HG03139 (cell line): ENCODE measurements around the gene NKX1-1.

Source experiments
- ATAC-seq: cut with Tn5 transposase; IDR thresholded peaks from one replicate; pipeline ENCODE4 v1.9.1; 2021; ENCODE audit not compliant: unreplicated experiment

Gene NKX1-1

DNA sequence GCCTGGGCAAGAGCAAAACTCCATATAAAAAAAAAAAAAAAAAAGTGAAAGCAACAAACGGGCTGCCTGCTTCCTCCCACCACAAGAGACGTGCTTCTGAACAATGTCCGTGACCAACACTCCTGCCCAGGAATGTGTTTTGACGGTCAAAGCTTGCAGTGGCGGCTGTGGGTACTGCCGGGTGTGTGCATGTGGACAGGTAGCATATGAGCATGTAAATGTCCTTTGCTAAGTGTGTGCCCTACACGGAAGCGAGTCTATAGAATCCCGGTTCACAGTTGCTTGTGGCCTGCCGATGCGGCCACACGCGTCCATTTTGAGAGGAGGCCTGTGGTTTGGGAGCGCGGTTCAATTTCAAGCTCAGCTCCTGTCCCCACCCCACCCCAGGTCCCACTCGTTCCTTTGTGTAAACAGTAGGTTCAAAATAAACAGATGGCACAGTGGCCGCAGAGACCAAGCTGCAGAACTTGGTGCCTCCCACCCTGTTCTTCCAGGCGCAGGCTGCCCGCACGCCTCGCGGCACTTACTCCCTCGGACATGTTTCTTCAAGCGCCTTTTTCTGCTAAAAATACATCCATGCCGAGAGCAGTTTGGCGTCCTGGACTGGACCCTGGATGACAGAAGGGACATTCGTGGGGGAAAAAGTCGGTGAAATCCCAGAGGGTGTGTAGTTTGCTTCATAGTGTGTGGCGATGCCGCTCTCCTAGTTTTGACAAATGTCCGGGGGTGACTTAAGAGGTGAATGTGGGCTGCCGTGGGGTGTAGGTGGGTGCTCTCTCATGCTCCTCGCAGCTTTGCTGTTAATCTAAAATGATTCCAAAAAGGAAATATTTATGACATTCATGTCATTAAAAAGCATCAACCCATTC lies 11.5 kb upstream of the NKX1-1 start:
- ATAC-seq, result no peak

DNA sequence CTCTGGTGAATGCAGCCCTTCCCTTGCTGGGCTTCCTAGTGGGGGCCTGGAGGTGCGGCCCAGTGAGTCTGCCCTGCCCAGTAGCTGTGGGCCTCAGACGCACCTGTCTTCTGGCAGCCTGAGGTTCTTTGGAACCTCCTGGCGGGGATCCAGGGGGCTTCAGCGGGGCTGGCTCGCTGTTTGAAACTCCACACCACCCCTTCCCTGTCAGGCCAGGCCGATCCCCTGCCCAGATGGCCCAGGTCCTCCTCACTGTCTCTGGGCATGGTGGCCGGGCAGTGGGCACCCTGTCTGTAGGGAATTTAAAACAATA lies 10.7 kb upstream of the NKX1-1 start:
- ATAC-seq, result no peak

DNA sequence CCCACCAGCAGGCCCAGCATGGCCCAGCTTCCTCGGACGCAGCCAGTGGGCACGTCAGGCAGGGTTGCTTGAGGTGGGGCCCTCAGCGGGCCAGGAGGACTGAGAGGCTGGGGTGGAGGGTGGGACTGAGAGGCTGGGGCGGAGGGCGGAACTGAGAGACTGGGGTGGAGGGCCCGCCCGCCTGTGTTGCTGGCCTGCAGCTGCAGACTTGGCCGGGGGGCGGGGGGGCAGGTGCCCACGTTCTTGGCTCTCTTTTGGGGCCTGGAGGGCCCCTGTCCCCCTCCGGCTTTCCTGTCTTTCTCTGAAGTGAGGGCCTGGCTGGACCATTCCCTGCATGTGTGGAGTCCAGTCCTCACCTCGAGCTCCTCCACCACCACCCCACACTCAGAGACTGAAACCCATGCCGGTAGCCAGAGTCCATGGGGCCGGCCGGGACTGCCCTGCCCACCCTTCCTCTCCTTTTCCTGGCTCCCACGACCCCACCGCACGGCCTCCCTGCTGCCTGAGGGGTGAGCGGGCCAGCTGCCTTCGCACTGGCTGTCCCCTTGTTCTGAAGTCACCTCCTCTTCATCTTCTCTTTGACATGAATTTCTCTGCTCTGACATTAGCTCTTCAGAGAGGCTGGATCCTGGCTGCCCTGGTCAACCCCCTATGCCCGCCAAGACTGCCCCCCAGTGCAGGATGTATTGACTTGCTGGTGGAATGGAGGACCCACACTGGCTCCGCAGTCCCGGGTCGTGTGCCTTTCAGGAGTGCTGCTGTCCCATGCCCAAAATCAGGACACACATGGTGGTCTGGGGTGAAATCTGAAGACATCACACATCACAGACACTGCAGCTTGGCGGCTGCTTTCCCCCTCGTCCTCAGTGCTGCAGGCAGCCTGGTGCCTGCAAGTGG lies 10.1 kb upstream of the NKX1-1 start:
- no peak for ATAC-seq

DNA sequence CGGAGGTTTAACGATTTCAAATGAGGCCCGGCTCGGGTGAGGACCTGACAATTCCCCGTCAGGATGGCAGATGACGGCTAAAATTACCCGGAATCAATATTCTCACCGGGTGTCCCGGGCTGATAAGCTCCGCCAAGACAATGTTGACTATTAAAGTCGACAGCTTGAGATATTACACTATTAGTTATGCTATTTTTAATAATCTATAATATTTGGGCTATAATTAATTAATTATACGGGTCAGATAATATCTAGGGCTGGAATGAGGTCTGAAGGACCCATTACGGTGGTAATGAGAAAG lies 9.4 kb upstream of the NKX1-1 start:
- no peak for ATAC-seq

DNA sequence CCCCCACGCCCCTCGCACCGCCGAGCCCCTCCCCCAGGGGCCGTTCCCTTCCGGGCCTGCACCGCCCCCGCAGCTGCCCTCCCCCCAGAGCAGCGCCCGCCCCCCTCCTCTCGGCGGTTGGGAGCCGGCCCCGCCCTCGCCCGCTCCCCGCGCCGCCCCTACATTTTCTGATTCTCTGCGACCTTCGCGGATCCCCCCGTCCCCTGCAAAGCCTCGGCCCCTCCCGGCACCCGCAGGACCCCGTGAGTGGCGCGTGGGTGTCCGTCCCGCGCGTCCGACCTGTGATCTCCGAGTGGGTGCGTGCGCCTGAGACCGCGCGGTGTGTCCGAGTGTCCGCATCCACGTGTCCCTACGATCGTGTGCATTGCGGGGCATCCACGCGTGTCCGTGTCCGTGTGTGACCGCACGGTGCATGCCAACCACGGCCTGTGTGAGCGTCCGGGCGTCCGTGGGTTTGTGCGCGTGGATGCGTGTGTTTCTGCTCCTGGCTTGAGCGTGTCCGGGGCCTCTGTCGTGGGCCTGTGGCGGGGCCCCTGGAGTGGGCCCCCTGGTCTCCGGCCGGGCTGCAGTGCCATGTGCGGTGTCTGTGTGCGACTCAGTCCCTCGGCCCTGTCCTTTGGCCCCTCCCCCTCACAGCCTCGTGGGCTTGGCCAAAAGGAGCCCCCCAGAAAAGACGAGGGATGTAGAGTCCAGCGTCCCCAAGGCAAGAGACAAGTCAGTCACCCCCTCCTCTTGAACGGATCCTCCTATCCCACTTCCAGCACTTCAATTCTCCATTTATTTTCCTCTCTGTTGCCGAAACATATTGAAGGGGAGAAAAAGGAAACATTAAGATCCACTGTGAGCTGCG lies 8.8 kb upstream of the NKX1-1 start:
- ATAC-seq, result no peak

DNA sequence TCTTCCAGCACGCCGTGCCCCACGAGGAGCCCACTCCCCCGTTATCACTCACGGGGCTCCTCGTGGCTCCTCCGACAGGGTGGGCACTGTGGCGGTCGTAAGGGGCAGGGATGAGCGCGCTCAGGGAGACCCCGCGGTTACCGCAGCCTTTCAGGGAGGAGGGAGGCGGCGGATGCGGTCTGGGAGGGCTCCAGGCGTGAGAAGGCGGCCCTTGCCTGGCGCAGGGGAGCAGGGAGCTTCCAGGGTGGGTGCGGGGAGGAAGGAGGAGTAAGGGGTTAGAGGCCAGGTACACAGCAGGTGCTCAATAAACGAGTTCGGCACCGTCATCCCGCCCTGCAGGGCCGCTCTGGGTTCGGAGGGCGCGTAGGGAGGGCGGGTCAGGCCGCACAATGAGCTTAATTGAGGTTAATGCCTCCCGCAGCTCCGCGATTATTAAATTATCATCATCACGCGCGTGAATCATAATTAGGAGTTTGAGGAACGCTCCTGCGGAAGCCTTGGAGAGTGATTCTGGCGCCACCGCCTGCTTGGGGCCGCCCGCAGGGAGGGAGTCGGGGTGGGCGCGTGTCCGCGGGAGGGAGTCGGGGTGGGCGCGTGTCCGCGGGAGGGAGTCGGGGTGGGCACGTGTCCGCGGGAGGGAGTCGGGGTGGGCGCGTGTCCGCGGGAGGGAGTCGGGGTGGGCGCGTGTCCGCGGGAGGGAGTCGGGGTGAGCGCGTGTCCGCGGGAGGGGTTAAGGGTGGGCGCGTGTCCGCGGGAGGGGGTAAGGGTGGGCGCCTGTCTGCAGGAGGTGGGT lies 7.6 kb upstream of the NKX1-1 start:
- no peak for ATAC-seq

DNA sequence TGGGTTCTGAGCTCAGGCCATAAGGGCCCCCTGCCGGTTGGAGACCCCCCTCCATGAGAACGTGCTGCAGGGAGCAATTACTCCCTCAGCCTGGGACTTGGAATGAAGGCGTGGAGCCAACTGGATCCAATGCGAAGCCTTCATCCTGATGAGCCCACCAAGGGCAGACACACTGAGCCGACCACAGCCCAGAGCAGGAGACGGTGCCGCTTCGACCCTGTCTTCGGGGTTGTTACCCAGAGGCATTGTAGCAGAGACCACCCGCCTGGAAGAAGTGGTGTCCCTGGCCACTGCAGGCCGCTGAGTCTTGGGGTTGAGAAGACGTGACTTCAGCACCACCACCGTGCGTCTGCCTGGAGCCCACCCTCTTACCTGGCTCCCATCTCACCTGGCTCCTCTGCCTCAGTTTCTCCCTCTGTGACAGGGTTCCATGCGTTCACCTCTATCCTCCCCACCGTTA lies 7.0 kb upstream of the NKX1-1 start:
- ATAC-seq, result no peak

DNA sequence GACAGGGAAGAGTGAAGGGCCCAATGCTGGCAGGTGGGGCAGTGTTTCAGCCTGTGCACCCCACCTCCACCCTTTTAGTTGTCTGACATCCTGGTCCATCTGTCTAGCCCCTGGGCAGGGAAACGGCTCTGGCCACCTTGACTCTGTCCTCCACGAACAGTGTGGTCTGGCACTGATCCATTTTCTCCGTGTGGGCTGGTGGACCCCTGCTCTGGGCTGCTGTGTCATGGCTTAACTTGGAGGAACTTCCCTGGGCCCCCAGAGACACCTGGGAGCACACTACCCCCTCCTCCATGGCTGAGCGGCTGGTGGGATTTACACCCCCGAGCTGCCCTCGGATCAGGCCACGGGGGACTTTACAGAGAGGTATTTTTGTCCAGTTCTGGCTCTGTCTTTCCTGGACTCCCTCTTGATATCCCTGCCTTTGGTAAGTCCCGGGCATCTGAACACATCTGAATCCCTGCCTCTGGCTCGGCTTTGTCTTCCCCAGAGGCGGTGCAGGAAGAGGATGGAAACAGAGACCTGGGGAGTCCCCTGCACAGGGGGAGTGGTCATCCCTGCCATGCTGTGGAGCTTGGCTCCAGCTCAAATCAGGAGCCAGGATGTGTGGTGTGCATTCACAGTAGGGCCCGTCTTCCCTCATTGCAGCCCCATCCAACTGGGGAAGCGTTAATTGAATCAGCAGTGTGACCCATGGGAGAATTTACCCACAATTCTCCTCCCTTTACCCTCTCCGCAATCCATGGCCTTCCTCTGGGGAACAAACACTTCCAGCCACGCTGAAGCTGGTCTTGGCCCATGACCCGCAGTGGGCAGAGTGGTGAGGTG lies 6.3 kb upstream of the NKX1-1 start:
- ATAC-seq, result no peak

DNA sequence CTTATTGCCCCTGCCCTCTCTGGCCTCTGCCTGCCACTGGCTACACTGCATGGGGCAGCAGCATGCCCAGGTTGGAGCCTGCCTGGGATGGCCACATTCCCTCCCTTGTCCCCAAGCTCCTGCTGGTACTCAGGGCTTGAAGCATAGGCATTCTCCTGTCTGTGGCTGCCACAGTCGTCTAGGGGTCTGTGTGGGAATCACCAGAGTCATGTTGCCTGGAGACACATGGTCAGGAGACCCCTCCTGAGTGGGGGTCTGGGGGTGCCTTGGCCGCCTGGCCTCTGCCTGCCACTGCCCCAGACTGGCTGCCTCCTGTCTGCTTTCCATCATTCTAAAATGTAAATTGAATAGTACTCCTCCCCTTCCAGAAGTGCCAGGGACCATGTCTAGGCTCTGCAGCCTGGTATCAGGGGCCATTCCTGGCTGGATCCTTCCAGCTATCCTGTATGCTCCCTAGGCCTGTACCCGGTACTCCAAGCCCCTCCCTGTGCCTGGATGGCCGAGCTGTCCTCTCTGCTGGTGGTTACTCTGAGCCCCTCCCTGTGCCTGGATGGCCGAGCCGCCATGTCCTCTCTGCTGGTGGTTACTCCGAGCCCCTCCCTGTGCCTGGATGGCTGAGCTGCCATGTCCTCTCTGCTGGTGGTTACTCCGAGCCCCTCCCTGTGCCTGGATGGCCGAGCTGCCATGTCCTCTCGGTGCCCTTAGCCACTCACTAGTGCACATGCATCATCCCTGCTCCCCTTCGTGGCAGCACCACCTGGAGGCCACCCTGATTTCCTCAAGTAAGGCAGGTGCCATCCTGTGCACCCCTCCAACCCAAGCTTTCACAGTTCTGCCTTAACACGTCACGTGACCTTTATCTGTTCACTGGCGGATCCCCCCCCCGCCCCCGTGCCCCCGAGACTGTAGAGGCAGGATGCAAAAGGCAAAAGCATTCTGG lies 5.5 kb upstream of the NKX1-1 start:
- no peak for ATAC-seq

DNA sequence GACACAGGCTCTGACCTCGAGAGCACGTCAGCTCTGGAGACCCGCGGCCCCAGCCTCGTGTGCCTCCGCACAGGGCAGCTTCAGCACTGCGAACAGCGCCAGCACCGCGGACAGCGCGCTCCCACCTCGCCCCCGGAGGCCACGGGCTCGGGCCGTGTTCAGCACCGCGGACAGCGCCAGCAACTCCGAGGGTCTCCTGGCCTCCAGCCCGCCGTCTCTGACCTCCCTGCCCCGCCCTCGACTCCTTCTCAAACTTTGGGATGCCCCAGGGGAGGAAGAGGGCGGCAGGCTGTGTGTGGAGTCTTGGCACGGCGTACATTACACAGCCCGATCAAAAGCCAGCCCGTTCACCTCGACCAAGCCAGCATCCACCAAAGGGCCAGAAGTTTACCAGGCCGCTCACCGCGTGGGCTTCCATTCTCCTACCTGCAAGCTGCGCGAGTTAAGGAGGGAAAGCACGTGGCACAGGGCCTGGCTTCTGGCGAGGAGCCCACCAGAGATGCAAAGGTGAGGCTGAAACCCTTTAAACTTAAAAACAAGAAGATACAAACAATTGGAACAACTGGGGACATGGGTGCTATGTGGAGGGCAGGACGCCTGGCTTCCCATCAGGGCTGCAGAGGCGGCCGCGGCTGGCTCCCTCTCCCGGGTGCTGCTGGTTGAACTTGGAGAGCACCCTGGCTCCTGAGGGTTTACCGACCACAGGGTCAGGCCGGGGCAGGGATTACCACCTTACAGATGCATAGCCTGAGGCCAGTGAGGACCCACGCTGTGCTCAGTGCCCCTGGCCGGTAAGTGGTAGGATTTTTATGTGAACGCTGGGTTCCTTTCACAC lies 4.5 kb upstream of the NKX1-1 start:
- no peak for ATAC-seq

DNA sequence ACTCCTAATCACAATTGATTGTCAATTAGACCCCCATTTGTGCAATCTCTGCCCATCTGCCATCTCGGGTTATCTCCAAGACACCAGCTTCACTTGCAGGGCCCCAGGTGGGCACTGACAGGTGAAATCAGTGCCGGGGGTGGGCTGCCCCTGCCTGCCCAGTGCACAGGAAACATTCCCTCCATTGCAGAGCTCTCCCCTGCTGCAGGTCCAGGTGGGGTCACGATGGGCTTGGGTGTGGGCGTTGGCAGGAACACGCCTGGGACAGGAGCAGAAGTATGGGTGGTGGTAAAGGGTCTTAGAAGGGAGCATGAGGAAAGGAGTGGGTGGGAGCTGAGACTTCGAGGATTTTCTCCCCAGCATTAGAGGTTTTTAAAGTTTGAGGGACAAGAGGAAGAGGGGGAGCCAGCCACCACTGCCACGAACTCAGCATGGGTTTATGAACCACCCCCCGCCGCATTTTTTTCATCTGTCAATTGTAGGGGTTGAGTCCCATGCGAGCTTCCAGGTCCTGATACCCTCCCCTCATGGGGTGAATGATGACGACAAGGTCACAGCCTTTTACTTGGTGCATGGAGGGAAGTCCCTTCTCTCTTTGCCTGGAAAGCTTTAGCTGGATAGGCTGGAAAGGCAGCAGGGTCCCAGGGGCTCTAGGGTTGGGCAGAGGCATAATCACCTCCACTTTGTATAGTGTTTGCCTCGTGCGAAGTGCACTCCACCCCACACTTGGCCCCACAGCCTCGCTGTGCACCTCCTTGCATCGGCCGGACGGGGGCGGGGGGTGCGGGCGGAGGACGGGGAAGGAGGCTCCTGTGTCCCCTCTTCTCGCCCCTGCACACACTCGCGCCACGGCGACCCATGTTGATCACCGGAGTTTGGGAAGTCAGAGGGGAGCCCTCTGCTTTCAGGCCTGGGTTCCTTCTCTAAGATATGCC lies 3.5 kb upstream of the NKX1-1 start:
- no peak for ATAC-seq

DNA sequence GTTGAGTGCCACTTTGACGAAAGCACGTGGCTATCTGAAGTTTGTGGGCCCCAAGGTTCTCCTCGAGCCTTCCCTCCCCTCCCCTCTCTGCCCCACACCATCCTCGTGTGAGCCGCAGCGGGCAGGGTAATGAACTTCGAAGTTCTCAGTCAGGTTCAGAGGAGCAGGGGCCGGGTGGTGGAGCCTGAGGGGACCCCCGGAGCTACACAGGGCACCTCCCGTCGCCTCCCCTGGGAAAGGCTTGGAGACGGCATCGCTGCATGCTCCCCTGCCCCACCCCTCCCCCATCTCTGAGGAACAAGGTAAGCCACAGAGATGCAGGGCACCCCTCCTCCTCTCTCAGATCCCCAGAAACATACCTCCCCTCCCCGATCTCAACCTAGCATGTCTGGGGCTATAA lies 2.8 kb upstream of the NKX1-1 start:
- ATAC-seq, result no peak

DNA sequence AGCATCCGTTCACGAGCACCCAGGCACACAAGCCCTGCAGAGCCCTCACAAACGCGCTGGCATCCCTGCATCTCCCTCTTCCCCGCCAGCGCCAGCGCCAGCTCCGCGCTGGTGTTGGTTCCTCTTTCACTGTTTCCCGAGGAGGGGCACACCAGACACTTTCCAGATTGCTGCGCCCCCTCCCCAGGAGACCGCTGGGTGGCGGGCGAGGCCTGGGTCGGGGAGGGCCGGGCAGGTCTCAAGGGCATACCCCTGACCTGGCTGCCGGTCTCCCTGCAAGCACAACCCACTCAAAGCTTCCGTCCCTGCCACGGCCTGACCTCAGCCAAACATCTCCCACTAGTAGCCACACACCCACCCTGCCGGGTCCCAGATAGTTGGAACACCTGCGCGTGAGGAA lies 2.2 kb upstream of the NKX1-1 start:
- no peak for ATAC-seq

DNA sequence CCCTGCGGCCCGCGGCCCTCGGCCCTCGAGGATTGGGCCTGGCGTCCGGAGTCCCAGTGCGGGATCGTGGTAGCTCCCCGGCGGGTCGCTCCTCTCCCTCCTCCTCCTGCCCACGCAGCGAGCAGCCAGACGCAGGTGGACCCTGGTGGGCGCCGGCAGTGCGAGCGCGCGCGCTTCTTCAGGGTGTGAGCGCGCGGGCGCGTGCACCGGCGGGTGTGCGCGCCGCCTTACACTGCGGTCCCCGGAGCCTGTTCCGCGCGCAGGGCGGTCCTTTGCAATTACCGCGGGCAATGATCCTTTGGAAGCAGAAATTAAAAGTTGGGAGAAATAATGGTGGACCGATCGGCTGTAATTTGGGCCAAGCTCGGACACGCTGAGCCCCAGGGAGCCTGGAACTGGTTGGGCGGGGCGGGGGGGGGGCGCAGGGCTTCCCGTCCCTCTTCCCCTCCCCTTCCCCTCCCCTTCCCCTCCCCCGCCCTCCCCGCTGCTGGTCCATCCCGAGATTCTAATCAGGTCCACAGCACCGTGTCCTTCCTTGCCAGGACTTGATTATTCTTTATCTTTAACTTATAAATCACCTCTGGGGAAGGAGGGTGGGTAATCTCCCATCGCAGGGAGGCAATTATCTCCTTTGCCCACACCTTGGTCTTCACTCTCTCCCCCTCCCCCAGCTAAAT lies 1.6 kb upstream of the NKX1-1 start:
- ATAC-seq, result no peak

DNA sequence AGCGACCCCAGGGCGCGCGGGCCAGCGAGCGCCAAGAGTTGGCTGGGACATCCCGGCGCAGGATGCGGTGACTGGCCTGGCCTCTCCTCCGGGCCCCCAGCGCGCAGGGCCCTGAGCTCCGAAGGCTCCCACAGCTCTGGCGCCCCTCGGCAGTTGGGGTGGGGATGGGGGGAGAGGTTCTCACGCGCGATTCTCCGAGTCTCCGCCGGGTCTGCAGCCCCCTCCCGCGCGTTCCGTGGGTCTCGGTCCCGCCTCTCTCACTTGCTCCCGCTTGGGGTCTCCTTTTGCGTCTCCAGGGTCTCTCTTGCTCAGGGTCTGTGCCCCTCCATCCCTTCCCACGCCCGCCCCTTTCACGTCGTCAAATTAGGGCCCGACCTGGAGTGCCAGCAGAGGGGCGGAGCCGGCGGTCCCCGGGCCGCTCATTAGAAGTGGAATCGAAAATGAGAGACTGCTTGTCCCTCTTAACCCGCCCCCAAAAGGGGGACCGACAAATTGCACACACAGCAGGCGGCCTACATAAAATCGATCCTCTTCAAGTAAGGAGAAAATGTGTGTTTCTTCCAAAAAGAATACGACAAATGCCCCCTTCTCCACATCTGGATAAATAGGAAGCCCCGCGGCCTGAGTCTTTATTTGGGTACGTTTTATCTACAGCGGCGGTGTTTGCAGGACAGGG lies 877 bp upstream of the NKX1-1 start:
- ATAC-seq, result no peak
